ENCODE measurements around the gene ST8SIA5. TPM values are rescaled to one million over a fixed set of nuclear protein-coding genes. Genes with fewer than 3 reads are reported as not detected.

Gene ST8SIA5
- total and polyA plus RNA-seq, 4 donors, result 0.06 to 0.09 (median 0.08) TPM

- WGBS, 2 donors, result 78 to 85% methylated on average over 9 of the region's 9 CpGs
Measured at GRCh38 chr18:46660957-46661749, 95.7 kb downstream of the ST8SIA5 start.

DNA sequence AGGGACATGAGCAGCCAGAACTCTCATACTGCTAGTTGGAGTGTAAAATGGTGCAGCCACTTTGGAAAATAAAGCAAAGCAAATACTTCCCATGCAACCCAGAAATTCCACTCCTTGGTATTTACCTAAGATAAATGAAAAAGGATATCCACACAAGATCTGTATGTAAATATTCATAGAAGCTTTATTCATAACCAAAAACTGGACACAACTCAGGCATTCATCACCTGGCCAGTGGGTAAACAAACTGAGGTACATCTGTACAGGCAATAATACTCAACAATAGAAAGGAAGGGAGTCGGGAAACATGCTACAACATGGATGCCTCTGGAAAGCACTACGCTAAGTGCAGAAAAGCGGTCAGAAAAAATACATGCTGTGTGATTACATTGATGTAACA is 97.4 kb downstream of the ST8SIA5 start:
- peak in 2 of 3 donors; percentile 11 to 28 for DNase-seq
- H3K27me3 ChIP-seq (ENCODE audit: control insufficient read depth in 3 of 3, insufficient read depth in 3 of 3, low read length in 2 of 3), result peaks cover 0 to 1% (median 0%) of the 10 kb centered on the region in 3 donors
- TF ChIP-seq, protein P1, sequence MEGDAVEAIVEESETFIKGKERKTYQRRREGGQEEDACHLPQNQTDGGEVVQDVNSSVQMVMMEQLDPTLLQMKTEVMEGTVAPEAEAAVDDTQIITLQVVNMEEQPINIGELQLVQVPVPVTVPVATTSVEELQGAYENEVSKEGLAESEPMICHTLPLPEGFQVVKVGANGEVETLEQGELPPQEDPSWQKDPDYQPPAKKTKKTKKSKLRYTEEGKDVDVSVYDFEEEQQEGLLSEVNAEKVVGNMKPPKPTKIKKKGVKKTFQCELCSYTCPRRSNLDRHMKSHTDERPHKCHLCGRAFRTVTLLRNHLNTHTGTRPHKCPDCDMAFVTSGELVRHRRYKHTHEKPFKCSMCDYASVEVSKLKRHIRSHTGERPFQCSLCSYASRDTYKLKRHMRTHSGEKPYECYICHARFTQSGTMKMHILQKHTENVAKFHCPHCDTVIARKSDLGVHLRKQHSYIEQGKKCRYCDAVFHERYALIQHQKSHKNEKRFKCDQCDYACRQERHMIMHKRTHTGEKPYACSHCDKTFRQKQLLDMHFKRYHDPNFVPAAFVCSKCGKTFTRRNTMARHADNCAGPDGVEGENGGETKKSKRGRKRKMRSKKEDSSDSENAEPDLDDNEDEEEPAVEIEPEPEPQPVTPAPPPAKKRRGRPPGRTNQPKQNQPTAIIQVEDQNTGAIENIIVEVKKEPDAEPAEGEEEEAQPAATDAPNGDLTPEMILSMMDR (IDR thresholded peaks at IDR 0.05; ENCODE audit: control extremely low read depth, extremely low read depth), result no peak
- H3K4me3 ChIP-seq, result no peak overlapping the region
- WGBS, 2 donors, result 86 to 90% methylated on average over 3 of the region's 3 CpGs
- H3K9me3 ChIP-seq (ENCODE audit: control insufficient read depth in 4 of 4, insufficient read depth in 3 of 4, low read length in 3 of 4), result peaks cover 0 to 3% (median 0%) of the 10 kb centered on the region in 4 donors
- no peaks in the 10 kb centered on the region for H3K36me3 ChIP-seq (ENCODE audit: control insufficient read depth in 4 of 4, insufficient read depth in 4 of 4, low read length in 4 of 4)
- ATAC-seq (ENCODE audit: insufficient read depth, low FRiP score), result no peak
- no peak overlapping the region for H3K9ac ChIP-seq (ENCODE audit: insufficient read depth in 1 of 2, low read length in 2 of 2)
- H3K4me1 ChIP-seq (ENCODE audit: control insufficient read depth in 5 of 5, insufficient read depth in 5 of 5, low read length in 5 of 5), result no peaks in the 10 kb centered on the region
- no peak overlapping the region for H3K27ac ChIP-seq (ENCODE audit: low read depth in 1 of 2, low read length in 1 of 2)

More at GRCh38 chr18:46660957-46661749, 95.7 kb downstream of the ST8SIA5 start:
- Histone ChIP-seq H3K27me3 (ENCODE audit: control insufficient read depth in 3 of 3, insufficient read depth in 3 of 3, low read length in 2 of 3) (no peaks in the 10 kb centered on the region), H3K27ac (ENCODE audit: low read depth in 1 of 2, low read length in 1 of 2) (no peak overlapping the region), H3K36me3 (ENCODE audit: control insufficient read depth in 4 of 4, insufficient read depth in 4 of 4, low read length in 4 of 4) (no peaks in the 10 kb centered on the region), H3K9me3 (ENCODE audit: control insufficient read depth in 4 of 4, insufficient read depth in 3 of 4, low read length in 3 of 4) (no peaks in the 10 kb centered on the region), H3K4me3 (no peak overlapping the region), H3K4me1 (ENCODE audit: control insufficient read depth in 5 of 5, insufficient read depth in 5 of 5, low read length in 5 of 5) (no peaks in the 10 kb centered on the region), H3K9ac (ENCODE audit: insufficient read depth in 1 of 2, low read length in 2 of 2) (no peak overlapping the region)
- TF ChIP-seq, protein P1 (IDR thresholded peaks at IDR 0.05; ENCODE audit: control extremely low read depth, extremely low read depth), result no peak
- peak in 2 of 3 donors; percentile 18 to 33 for DNase-seq
- ATAC-seq (ENCODE audit: insufficient read depth, low FRiP score), result no peak

DNA sequence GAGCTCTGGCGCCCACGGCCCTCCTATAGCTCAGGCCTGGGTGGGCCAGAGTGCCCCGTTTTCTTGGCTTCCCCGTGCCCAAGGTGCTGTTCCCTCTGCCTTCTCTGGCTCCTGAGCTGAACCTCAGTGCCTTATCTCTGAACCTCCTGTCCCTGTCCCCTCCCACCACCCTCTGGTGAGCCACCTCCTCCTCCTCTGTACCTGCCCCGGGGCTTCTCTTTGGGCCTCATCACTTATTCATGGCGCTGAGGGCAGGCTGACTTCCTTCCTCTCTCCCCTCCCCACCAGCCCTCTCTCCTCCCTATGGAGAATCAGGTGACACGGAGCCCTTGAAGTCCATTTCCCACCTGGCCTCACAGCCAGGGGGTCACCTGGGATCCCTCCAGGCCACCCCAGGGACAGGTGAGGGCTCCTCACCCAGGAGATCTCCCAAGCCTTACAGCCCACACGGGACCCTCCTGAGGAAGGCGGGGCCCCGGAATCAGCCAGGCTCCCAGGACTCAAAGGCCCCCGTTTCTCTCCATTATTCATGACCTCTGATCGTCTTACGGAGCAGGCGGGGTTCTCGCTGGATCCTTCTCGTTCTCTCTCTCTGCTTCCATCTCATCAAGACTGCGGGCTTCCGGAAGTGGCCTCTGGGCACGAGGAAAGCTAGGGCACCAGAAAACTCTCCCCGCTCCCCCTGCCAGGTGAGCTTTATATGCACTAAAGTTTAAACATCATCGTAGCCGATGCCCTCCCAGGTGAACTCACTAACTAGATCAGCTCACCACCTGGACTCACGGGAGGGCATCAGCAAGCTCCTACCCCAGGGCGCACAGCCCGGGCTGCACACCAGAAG is 99.5 kb downstream of the ST8SIA5 start, which contains the start of gene LOXHD1:
LOXHD1 (minus strand) TSS at position 106 of the 841 bp plus-strand sequence. CDS start 187 bp downstream, outside the sequence.
- Histone ChIP-seq H3K9me3 (ENCODE audit: control insufficient read depth in 4 of 4, insufficient read depth in 3 of 4, low read length in 3 of 4) (peaks cover 0 to 3% (median 0%) of the 10 kb centered on the region in 4 donors), H3K27ac (ENCODE audit: low read depth in 1 of 2, low read length in 1 of 2) (no peak within 1 kb of the TSS), H3K4me3 (no peak within 1 kb of the TSS), H3K9ac (ENCODE audit: insufficient read depth in 1 of 2, low read length in 2 of 2) (no peak within 1 kb of the TSS), H3K36me3 (ENCODE audit: control insufficient read depth in 4 of 4, insufficient read depth in 4 of 4, low read length in 4 of 4) (no peaks in the 10 kb centered on the region), H3K27me3 (ENCODE audit: control insufficient read depth in 3 of 3, insufficient read depth in 3 of 3, low read length in 2 of 3) (peaks cover 0 to 3% (median 0%) of the 10 kb centered on the region in 3 donors), H3K4me1 (ENCODE audit: control insufficient read depth in 5 of 5, insufficient read depth in 5 of 5, low read length in 5 of 5) (no peaks in the 10 kb centered on the region)
- DNase-seq (no peak), ATAC-seq (ENCODE audit: insufficient read depth, low FRiP score) (no peak)
- TF ChIP-seq, protein P1 (IDR thresholded peaks at IDR 0.05; ENCODE audit: control extremely low read depth, extremely low read depth), result no peak
- 81% methylated on average over 25 of the region's 25 CpGs for WGBS, 2 donors
